ENCODE data around the gene GLIPR2. TPM values are rescaled to one million over a fixed set of nuclear protein-coding genes. Genes with fewer than 3 reads are reported as not detected.
A peak's percentile ranks its signal among the peaks of the same experiment; 100 is the strongest.

Gene GLIPR2
- total and polyA plus RNA-seq, 2 of the 13 experiments (the other 11 are each of a cell fraction or from before 2014, with no cell fraction given), result 0.08 to 0.42 TPM

- Histone ChIP-seq H3K4me3 (replicated peaks in 1 of 3; ENCODE audit: insufficient read depth in 1 of 3, low read depth in 2 of 3, low read length in 3 of 3) (0 out of 6 replicates have a peak overlapping the region, but pooled peaks of 1 of the 3 experiments have one; percentile 13), H3K4me1 (ENCODE audit: insufficient read depth, low read length) (peaks cover 7% of the 10 kb centered on the region), H4K20me1 (ENCODE audit: insufficient read depth, low read length) (no peaks in the 10 kb centered on the region), H3K36me3 (replicated peaks in 1 of 2; ENCODE audit: control insufficient read depth in 1 of 2, insufficient read depth in 2 of 2, low read length in 2 of 2) (no peaks in the 10 kb centered on the region), H2AFZ (ENCODE audit: low read length) (no peak overlapping the region), H3K79me2 (ENCODE audit: insufficient read depth, low read length) (no peaks in the 10 kb centered on the region), H3K27me3 (ENCODE audit: control insufficient read depth in 1 of 2, insufficient read depth in 2 of 2, low read length in 2 of 2) (peaks cover 0 to 10% of the 10 kb centered on the region in 2 experiments; a peak in 3 of 5 replicates), H3K27ac (ENCODE audit: extremely low read length, insufficient read depth, low read length) (no peak overlapping the region), H3K9me3 (ENCODE audit: low read length) (no peaks in the 10 kb centered on the region), H3K4me2 (ENCODE audit: low read depth, low read length) (peak overlapping the region; percentile 46), H3K9ac (ENCODE audit: insufficient read depth, low read depth, low read length) (no peak overlapping the region)
- in situ Hi-C loops (cut with HindIII; ENCODE audit: extremely low pct_ligation_motif_present, low pct_unique_long_range_greater_than_20kb) (no loop called here), intact Hi-C loops (cut with micrococcal nuclease; ENCODE audit: unreplicated experiment) (no loop called here)
- no TSS peak for BruUV-seq (replicated peaks)
- ATAC-seq (peak; percentile 85), DNase-seq (ENCODE audit: low spot score) (no peak), FAIRE-seq (no peak)
- TF ChIP-seq ASH2L (IDR thresholded peaks at IDR 0.05; ENCODE audit: insufficient read length, low read depth, low read length) (no peak), PRDM15 (CRISPR knock-in tag; IDR thresholded peaks at IDR 0.05) (peak; percentile 85)
- 21% methylated on average over 7 of the region's 7 CpGs for WGBS (ENCODE audit: low lambda C conversion rate)
- POLR2A ChIA-PET, result no interaction called here
- CTCF ChIA-PET (ENCODE audit: low intra/inter-chr PET ratio, low total read pairs), result no interaction called here
Measured at GRCh38 chr9:36126016-36126730, 10.4 kb upstream of the GLIPR2 start.
